Ishikawa (cell line): Measurements from ENCODE around the gene GHRHR.

Experiments used
- NFIC ChIP-seq: IDR thresholded peaks from 2 replicates; pipeline ENCODE4 v1.6.1; 2012
- TAF1 ChIP-seq: IDR thresholded peaks from 2 replicates; pipeline ENCODE4 v1.6.1; 2012; ENCODE audit warnings: low read depth, mild to moderate bottlenecking

GRCh38 chr7:31027161-31027965 is 63.6 kb downstream of the GHRHR start:
- no peak for TF ChIP-seq NFIC
- no peak for TF ChIP-seq TAF1
